ENCODE results near the gene DCANP1. TPM values are rescaled to one million over a fixed set of nuclear protein-coding genes. Genes with fewer than 3 reads are reported as not detected.

DCANP1 gene
- total RNA-seq, 3 donors from 2014 or later, result not detected

DNA sequence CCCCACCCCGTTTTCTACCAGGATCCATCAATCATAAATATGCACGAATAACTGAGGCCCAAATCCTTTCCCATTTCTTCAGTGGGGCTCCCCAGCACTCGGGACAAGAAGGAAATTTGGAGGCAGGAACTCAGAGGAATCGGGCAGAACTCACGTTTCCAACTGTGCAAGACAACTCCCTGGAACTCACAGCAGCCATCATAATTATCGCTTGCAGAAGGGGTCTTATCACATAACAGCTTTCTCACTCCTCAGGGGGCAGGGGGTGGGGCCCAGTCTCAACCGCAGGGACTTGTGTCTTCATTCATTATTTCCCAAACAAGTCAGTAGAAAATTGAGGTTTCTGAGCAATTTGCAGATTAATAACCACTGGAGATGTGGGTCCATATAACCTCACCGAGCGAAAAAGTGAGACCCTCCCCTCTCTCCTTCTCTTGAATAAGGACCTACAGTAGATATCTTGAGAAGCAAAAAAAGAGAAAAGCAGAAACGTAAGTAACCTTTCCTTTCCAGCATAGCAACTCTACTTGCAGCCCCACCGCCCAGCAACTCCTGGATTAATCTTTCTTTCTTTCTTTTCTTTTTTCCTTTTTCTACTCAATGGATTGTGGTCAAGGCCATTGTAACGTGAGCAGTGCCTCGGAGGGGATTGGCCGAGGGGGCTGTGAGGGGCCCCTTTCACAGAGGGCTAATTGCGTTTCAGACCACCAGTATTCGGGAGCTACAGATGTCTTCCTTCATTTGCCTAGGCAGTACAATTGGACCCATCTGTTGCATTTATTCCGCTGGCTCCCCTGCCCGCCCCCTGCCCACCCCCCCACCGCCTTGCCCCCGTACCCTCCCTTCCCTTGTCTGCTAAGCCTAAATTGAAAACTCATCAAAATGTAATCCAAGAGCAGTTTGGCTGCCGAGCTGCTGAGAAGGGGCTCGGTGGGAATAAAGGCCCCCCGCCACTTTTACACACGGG is 29.8 kb upstream of the DCANP1 start:
- H3K4me3 ChIP-seq, result no peak overlapping the region
- no peak for ATAC-seq
- H3K36me3 ChIP-seq (ENCODE audit: low read depth), result no peaks in the 10 kb centered on the region
- intact Hi-C loops (cut with DNase I, micrococcal nuclease), result no loop called here
- TF ChIP-seq, protein P1, sequence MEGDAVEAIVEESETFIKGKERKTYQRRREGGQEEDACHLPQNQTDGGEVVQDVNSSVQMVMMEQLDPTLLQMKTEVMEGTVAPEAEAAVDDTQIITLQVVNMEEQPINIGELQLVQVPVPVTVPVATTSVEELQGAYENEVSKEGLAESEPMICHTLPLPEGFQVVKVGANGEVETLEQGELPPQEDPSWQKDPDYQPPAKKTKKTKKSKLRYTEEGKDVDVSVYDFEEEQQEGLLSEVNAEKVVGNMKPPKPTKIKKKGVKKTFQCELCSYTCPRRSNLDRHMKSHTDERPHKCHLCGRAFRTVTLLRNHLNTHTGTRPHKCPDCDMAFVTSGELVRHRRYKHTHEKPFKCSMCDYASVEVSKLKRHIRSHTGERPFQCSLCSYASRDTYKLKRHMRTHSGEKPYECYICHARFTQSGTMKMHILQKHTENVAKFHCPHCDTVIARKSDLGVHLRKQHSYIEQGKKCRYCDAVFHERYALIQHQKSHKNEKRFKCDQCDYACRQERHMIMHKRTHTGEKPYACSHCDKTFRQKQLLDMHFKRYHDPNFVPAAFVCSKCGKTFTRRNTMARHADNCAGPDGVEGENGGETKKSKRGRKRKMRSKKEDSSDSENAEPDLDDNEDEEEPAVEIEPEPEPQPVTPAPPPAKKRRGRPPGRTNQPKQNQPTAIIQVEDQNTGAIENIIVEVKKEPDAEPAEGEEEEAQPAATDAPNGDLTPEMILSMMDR (IDR thresholded peaks at IDR 0.05), result no peak
- no peak for DNase-seq
- no peaks in the 10 kb centered on the region for H3K9me3 ChIP-seq
- no peaks in the 10 kb centered on the region for H3K4me1 ChIP-seq (ENCODE audit: low read depth)

DNA sequence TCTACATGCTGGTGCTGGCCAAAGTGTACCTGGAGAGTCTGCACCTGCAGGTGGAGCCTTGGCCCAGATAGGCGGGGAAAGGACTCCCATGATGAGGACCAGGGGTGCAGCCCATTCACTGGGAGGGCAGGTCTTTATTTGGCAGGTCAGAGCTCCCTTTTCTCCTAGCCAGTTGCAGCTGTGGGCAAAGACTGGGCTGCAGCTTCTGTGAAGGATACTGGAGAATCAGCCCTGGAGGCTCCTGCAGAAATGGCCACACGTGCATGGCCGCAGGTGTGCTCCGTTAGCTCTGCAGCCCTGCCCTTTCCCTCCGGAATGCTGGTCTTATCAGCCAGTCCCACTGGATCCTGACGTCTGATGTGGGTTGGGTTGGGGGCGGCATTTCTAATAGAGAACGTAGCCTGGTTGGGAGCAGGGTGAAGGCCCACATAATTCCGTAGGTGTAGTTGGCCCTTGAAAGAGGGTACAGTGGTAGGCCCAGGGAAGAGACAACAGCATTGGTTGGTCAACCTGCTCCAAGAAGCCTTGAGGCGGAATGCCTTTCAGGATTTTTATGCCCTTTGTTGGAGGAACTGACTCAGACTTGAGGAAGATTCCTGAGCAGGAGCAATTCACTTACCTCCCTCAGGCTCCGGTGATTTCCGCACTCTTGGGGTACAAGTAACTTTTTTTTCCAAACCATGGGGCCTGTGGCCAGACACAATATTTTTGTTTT is 27.0 kb upstream of the DCANP1 start:
- Histone ChIP-seq H3K9me3 (no peaks in the 10 kb centered on the region), H3K4me3 (no peak overlapping the region), H3K4me1 (ENCODE audit: low read depth) (no peaks in the 10 kb centered on the region), H3K36me3 (ENCODE audit: low read depth) (no peaks in the 10 kb centered on the region)
- intact Hi-C loops (cut with DNase I, micrococcal nuclease), result no loop called here
- DNase-seq (no peak), ATAC-seq (no peak)
- TF ChIP-seq, protein P1 (IDR thresholded peaks at IDR 0.05), result no peak

DNA sequence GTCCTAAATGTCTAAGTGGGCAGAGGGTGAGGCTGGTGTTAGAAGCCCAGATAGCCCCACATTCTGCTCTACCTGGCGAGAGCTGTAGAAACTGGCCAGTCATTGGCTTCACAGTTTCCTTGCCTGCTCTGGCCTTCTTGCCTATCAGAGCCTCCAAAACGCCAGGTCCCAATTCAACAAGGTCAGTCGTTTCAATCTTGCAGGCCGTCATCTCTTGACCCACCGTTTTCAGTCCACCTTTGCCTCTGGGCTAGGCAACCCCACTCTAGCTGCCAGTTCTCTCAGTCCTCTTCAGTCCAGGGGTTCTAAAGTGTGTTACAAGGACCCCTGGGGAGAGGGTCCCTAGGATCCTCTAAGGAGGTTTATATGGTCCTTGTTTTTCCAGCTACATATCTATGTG is 25.0 kb upstream of the DCANP1 start:
- no peak overlapping the region for H3K4me3 ChIP-seq
- TF ChIP-seq, protein P1 (IDR thresholded peaks at IDR 0.05), result no peak
- ATAC-seq (no peak), DNase-seq (no peak)
- intact Hi-C loops (cut with DNase I, micrococcal nuclease), result no loop called here
- H3K36me3 ChIP-seq (ENCODE audit: low read depth), result no peaks in the 10 kb centered on the region
- H3K4me1 ChIP-seq (ENCODE audit: low read depth), result no peaks in the 10 kb centered on the region
- H3K9me3 ChIP-seq, result no peaks in the 10 kb centered on the region

- H3K9me3 ChIP-seq, result no peaks in the 10 kb centered on the region
- intact Hi-C loops (cut with DNase I, micrococcal nuclease), result loop anchor here in 1 of 2 donors (2.0 kb wide), 1 partner anchor 79 kb away; no protein-coding TSS in a partner anchor
- TF ChIP-seq, protein P1 (IDR thresholded peaks at IDR 0.05), result no peak
- no peak overlapping the region for H3K4me3 ChIP-seq
- no peak for DNase-seq
- no peaks in the 10 kb centered on the region for H3K36me3 ChIP-seq (ENCODE audit: low read depth)
- H3K4me1 ChIP-seq (ENCODE audit: low read depth), result no peaks in the 10 kb centered on the region
- ATAC-seq, result no peak
Measured at GRCh38 chr5:135471726-135472125, 24.6 kb upstream of the DCANP1 start.

DNA sequence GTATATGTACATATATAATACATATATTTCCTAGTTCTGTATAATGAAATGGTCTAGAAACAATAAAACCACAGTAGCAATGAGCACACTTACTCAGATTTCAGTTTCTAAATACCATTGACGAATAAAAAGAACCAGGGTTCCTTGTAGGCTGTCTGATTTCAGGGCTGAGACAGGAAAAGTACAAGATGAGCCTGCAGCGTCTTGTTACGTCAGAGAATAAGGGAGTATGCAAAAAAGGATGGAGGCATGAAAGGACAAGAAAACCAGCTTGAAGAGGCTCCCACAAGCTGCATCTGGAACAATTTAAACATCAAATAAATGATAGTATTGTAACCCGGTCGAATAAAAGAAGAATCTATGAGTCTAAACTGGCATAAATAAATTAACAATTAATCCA is 22.8 kb upstream of the DCANP1 start:
- Histone ChIP-seq H3K4me1 (ENCODE audit: low read depth) (no peaks in the 10 kb centered on the region), H3K4me3 (no peak overlapping the region), H3K36me3 (ENCODE audit: low read depth) (no peaks in the 10 kb centered on the region), H3K9me3 (no peaks in the 10 kb centered on the region)
- ATAC-seq, result no peak
- no peak for DNase-seq
- TF ChIP-seq, protein P1 (IDR thresholded peaks at IDR 0.05), result no peak
- intact Hi-C loops (cut with DNase I, micrococcal nuclease), result loop anchor here (2.0 to 10.0 kb wide), 2 partner anchors 81 to 365 kb away; partner anchors contain the start of gene SLC25A48 (in 1 of the 2)
